GM20431 (cell line): ENCODE measurements around the gene CCDC89.
"Not testable (repeated sequence)": the region's sequence is repeated elsewhere in the genome, so short reads cannot be mapped to it uniquely, and the experiment has no call there.

Source experiments
- in situ Hi-C: fragments of 300-500 bp; cut with MseI, MboI; formaldehyde crosslinking; loops from one replicate; pipeline ENCODE4 v1.15.0; 2020; ENCODE audit warnings: low sequenced_read_pairs; ENCODE audit not compliant: unreplicated experiment

CCDC89 gene

DNA sequence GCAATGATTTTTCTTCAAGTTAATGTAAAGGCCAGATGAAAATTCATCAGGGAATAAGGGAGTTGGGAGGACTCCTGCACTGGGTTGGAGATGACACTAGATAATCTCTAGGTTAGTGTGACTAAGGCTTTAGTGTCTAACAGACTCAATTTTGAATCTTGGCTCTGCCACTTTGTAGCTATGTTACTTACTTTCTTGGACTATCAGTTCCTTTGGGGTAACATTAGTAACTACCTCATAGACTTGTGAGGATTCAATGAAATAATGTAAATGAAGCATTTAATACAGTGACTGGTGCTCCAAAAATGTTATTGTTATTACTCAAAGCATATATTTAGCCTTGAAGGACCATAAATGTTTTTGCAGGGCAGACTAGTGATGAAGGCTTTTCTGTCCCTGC lies 9.6 kb upstream of the CCDC89 start:
- in situ Hi-C loops = no loop called here

DNA sequence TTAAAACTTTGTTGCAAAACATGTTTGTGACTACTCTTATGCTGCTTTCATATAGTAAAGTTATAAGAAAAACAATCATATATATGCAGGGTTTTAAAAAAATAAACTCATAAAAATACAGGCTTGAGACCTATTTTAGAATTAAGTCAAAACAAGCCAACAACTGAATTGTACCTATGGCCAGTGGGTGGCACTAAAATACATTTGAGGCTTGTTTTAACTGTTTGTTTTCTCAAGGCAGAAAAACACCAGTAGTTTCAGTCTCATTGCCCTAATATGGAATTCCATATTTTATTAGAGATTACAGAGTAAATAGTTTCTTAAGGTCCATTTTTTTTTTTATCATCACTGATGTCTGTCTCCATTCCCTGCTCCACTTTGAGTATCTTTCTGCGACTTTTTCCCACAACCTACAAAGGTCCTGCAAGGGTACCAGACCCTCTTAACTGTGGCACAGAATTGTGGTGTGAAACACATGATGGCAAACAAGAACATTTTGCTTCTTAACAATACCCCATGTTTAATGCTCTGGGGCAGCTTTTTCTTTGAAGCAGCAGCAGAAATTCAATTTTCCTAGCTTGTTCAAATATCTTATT lies 8.5 kb upstream of the CCDC89 start:
- in situ Hi-C loops = no loop called here

GRCh38 chr11:85685125-85685819 lies 723 bp downstream of the CCDC89 start:
- in situ Hi-C loops = no loop called here

- in situ Hi-C loops = no loop called here
Measured at GRCh38 chr11:85682330-85683305, 3.4 kb downstream of the CCDC89 start.

GRCh38 chr11:85680897-85681296 lies 5.1 kb downstream of the CCDC89 start:
- in situ Hi-C loops = no loop called here

- in situ Hi-C loops = no loop called here
Measured at GRCh38 chr11:85679576-85679975, 6.4 kb downstream of the CCDC89 start.

GRCh38 chr11:85673393-85673792 lies 12.6 kb downstream of the CCDC89 start:
- in situ Hi-C loops = no loop called here

DNA sequence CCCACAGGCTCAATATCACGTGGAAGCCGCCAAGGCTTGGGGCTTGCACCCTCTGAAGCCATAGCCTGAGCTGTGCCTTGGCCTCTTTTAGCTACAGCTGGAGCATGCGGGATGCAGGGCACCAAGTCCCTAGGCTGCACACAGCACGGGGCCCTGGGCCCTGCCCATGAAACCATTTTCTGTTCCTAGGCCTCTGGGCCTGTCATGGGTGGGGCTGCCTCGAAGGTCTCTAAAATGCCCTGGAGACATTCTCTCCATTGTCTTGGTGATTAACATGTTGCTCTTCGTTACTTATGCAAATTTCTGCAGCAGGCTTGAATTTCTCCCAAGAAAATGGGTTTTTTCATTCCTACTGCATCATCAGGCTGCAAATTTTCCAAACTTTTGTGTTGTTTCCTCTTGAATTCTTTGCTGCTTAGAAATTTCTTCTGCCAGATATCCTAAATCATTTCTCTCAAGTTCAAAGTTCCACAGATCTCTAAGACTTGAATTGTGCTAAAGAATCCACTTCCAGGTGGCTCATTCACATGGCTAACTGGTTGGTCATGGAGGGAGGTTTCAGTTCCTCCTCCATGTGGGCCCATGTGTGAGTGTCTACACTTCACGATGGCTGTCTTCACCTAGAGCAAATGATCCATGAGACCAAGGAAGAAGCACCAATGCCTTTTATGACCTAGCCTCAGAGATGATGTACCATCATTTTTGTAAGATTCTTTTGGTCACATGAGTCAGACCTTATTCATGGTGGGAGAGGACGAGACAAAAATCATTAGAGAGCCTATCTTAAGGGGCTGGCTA lies 13.7 kb downstream of the CCDC89 start:
- in situ Hi-C loops = no loop called here

DNA sequence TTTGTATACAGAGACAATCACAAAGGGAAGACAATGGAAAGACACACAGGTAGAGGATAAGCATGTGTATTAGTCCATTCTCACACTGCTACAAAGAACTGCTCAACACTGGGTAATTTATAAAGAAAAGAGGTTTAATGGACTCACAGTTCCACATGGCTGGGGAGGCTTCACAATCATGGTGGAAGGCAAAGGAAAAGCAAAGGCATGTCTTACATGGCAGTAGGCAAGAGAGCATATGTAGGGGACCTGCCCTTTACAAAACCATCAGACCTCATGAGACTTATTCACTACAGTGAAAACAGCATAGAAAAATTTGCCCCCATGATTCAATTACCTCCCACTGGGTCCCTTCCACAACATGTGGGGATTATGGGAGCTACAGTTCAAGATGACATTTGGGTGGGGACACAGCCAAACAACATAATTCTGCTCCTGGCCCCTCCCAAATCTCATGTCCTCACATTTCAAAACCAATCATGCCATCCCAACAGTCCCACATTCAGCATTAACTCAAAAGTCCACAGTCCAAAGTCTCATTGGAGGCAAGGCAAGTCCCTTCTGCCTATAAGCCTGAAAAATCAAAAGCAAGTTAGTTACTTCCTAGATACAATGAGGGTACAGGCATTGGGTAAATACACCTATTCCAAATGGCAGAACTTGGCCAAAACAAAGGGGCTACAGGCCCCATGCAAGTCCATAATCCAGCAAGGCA lies 14.9 kb downstream of the CCDC89 start:
- in situ Hi-C loops = not testable (repeated sequence)

DNA sequence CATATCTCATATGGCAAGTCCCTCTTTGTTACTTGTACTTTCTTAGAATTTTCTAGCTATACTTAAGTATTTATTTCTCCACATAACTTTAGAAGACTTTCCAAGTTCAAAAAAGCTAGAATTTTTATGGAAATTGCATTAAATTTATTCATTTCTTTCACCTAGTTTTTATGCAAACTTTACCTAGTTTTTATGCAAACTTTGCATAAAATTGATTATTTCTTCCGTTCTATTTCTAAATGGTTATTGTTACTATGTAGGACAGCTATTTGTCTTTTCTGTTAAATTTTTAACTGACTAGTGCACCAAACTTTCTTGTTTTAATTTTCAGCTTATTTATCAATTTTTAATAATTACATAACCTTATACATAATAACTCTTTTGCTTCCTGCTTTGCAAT lies 17.8 kb downstream of the CCDC89 start:
- in situ Hi-C loops = no loop called here

- in situ Hi-C loops = no loop called here
Measured at GRCh38 chr11:85666687-85667086, 19.3 kb downstream of the CCDC89 start.

GRCh38 chr11:85665733-85666132 lies 20.3 kb downstream of the CCDC89 start:
- in situ Hi-C loops = no loop called here

DNA sequence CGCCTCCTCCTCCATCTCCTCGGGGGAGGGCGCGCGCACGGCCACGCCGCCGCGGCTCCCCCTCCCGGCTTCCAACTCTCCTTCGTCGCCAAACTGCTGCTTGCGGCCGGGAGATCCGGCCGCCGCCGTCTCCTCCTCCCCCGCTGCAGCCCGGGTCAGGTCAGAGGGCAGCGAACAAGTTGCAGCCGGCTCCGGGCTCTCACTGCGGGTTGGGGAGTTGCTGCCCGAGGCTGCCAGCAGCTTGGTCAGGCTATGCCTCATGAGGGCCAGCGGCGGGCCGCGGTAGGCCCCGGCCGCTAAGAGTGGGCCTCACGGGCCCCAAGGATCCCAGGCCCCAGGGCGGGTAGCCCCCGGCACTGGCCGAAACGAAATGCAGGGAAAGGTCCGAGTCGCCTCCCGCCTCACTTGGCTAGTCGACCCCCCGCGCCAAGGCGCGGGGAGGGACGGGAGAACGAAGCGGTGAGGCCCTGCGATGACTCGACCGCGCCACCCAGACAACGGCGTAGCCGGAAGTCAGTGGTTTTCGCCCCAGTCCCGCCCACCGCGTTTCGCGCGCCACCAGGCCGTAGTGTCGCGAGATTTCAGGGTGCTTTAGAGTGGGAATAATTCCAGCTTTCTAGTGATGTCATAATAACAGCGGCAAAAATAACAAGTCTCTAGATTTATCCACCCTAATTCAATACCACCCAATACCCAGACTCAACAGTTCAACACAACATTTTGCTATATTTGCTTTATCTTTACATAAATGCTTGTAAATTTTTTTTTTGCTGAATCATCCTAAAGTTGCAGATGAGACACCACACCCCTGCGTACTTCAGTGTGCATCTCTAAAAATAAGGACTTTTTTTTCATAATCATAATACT lies 21.1 kb downstream of the CCDC89 start, which contains the start of gene CREBZF:
Gene CREBZF, minus strand, starts transcription at position 515 of the 867 bp plus-strand sequence. Its CDS starts 254 bp downstream, at position 261.
- in situ Hi-C loops = no loop called here

GRCh38 chr11:85663753-85664614 lies 22.0 kb downstream of the CCDC89 start:
- in situ Hi-C loops = no loop called here

DNA sequence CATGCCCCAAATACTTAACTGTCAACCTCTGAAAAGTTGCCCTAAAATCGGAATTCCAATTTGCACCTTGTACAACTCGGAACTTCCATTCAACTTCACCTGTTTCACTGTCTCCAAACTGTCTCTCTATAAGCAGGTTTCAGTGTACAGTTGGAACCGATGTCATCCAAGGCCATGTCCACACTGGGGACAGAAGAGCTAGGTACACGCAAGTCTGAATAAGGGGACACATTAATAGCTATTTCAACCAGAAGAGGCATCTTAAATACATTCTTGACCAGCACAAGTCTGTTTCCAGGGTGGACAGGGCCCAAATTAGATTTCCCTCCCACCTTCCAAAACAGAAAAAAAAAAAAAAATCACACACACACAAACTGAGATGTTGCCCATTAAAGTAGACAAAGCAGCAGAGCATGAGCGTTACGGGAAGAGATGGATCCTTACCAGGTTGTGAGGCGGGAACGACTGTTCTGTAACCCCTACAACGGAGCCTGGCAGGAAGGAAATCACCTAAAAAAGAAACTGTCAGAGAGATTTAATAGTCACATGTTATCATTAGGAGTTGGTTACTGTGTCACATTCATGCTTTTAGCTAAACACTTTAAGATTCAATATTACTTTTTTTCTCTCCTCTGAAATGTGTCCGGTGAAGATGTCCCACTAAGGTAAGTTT lies 22.8 kb downstream of the CCDC89 start:
- in situ Hi-C loops = no loop called here

- in situ Hi-C loops = no loop called here
Measured at GRCh38 chr11:85661972-85662664, 23.9 kb downstream of the CCDC89 start.
